Measurements from ENCODE around the gene MMP21. TPM values are rescaled to one million over a fixed set of nuclear protein-coding genes. Genes with fewer than 3 reads are reported as not detected.

The MMP21 gene
- total and polyA plus RNA-seq, 2 experiments from 2014 or later, result 0.22 TPM; not detected in 1

- Histone ChIP-seq H3K9me3 (ENCODE audit: low read depth) (no peaks in the 10 kb centered on the region), H2AFZ (no peak overlapping the region), H3K4me2 (no peak overlapping the region), H3K27me3 (no peaks in the 10 kb centered on the region), H3K36me3 (replicated peaks; ENCODE audit: insufficient read depth, low read depth) (no peaks in the 10 kb centered on the region), H3K79me2 (no peaks in the 10 kb centered on the region), H3K9me2 (replicated peaks; ENCODE audit: insufficient read depth) (no peaks in the 10 kb centered on the region), H4K20me1 (ENCODE audit: insufficient read depth, poor library complexity, severe bottlenecking) (no peaks in the 10 kb centered on the region), H3K4me1 (ENCODE audit: insufficient read depth) (peaks cover 4% of the 10 kb centered on the region), H3K4me3 (no peak overlapping the region), H3K27ac (no peak overlapping the region)
- WGBS (ENCODE audit: low lambda C conversion rate, missing lambda C conversion rate), result 80% methylated on average over 8 of the region's 8 CpGs
- DNase-seq (ENCODE audit: low spot score), result no peak
- TF ChIP-seq EZH2phosphoT487 (IDR thresholded peaks at IDR 0.05; ENCODE audit: low read depth, severe bottlenecking, unreplicated experiment) (no peak), EZH2 (IDR thresholded peaks at IDR 0.05; ENCODE audit: borderline replicate concordance) (no peak)
- TF ChIP-seq, protein P1, sequence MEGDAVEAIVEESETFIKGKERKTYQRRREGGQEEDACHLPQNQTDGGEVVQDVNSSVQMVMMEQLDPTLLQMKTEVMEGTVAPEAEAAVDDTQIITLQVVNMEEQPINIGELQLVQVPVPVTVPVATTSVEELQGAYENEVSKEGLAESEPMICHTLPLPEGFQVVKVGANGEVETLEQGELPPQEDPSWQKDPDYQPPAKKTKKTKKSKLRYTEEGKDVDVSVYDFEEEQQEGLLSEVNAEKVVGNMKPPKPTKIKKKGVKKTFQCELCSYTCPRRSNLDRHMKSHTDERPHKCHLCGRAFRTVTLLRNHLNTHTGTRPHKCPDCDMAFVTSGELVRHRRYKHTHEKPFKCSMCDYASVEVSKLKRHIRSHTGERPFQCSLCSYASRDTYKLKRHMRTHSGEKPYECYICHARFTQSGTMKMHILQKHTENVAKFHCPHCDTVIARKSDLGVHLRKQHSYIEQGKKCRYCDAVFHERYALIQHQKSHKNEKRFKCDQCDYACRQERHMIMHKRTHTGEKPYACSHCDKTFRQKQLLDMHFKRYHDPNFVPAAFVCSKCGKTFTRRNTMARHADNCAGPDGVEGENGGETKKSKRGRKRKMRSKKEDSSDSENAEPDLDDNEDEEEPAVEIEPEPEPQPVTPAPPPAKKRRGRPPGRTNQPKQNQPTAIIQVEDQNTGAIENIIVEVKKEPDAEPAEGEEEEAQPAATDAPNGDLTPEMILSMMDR (IDR thresholded peaks at IDR 0.05; ENCODE audit: poor library complexity), result no peak
These were observed 20.1 kb upstream of the MMP21 start for GRCh38 chr10:125795637-125796190.

- WGBS (ENCODE audit: low lambda C conversion rate, missing lambda C conversion rate), result 92% methylated on average over 2 of the region's 2 CpGs
- no peaks in the 10 kb centered on the region for H3K27me3 ChIP-seq
- no peak overlapping the region for H3K4me3 ChIP-seq
- no peaks in the 10 kb centered on the region for H3K79me2 ChIP-seq
- H3K9me3 ChIP-seq (ENCODE audit: low read depth), result no peaks in the 10 kb centered on the region
- peaks cover 4% of the 10 kb centered on the region for H3K4me1 ChIP-seq (ENCODE audit: insufficient read depth)
- no peak for DNase-seq (ENCODE audit: low spot score)
- H3K27ac ChIP-seq, result no peak overlapping the region
- no peak overlapping the region for H2AFZ ChIP-seq
- no peaks in the 10 kb centered on the region for H4K20me1 ChIP-seq (ENCODE audit: insufficient read depth, poor library complexity, severe bottlenecking)
- TF ChIP-seq EZH2 (IDR thresholded peaks at IDR 0.05; ENCODE audit: borderline replicate concordance), result no peak
- TF ChIP-seq EZH2phosphoT487 (IDR thresholded peaks at IDR 0.05; ENCODE audit: low read depth, severe bottlenecking, unreplicated experiment), result no peak
- TF ChIP-seq, protein P1 (IDR thresholded peaks at IDR 0.05; ENCODE audit: poor library complexity), result no peak
- H3K9me2 ChIP-seq (replicated peaks; ENCODE audit: insufficient read depth), result no peaks in the 10 kb centered on the region
- H3K36me3 ChIP-seq (replicated peaks; ENCODE audit: insufficient read depth, low read depth), result no peaks in the 10 kb centered on the region
- no peak overlapping the region for H3K4me2 ChIP-seq
These were observed 19.5 kb upstream of the MMP21 start for GRCh38 chr10:125795128-125795527.

DNA sequence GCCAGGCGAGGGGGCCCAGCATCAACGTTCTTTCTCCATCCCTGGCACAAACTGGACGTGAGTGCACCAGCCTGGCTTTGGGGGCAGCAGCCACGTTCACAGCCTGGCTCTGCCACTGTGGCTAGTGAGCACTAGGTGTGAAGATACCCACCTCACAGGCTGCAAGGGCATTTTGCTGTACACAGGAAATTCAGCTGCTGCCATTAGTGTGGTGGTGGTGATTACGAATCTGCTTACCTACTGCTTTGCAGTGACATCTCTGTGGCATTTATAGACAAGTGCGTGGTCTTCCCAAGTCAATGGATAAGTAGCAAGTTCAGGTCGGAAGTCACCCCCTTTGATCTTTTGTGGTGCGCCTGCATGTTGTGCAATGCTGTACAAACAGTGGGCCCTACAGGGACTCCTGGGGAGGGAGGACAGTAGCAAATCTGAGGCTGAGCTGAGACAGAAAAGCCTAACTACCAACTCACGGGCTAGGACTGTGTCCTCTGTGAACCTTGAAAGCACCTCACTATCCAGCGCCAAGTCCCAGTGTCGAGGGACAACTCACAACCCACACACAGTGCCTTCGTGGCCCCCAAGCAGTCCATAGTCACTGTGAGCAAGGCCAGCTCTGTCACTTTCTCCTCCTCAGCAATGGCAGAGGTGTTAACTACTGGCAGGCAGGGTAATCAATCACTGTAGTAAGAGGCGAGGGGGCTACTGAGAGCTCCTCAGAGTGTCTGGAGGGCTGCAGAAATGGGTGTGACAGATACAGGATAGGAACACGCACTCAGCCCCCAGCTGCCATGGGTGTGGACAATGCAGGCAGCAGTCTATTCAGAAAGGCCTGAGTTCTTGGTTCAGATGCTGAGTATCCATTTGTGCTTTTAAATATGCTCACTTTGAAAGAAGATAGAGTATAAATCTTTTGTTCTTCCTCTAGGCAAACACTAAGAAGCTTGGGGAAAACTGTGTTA is 17.0 kb upstream of the MMP21 start:
- no peak for TF ChIP-seq EZH2phosphoT487 (IDR thresholded peaks at IDR 0.05; ENCODE audit: low read depth, severe bottlenecking, unreplicated experiment)
- TF ChIP-seq, protein P1 (IDR thresholded peaks at IDR 0.05; ENCODE audit: poor library complexity), result no peak
- DNase-seq (ENCODE audit: low spot score), result no peak
- Histone ChIP-seq H3K4me2 (no peak overlapping the region), H3K36me3 (replicated peaks; ENCODE audit: insufficient read depth, low read depth) (no peaks in the 10 kb centered on the region), H3K4me1 (ENCODE audit: insufficient read depth) (no peaks in the 10 kb centered on the region), H3K9me2 (replicated peaks; ENCODE audit: insufficient read depth) (no peaks in the 10 kb centered on the region), H3K27me3 (no peaks in the 10 kb centered on the region), H4K20me1 (ENCODE audit: insufficient read depth, poor library complexity, severe bottlenecking) (no peaks in the 10 kb centered on the region), H3K4me3 (no peak overlapping the region), H2AFZ (no peak overlapping the region), H3K79me2 (no peaks in the 10 kb centered on the region), H3K9me3 (ENCODE audit: low read depth) (no peaks in the 10 kb centered on the region), H3K27ac (no peak overlapping the region)
- WGBS (ENCODE audit: low lambda C conversion rate, missing lambda C conversion rate), result 90% methylated on average over 14 of the region's 14 CpGs

Data from hepatocyte (in vitro differentiated cells).